OCI-LY1 (cell line): ENCODE measurements around the gene GPR68.

Experiments
- H2AFZ ChIP-seq: fragments of 200-600 bp; sonication (generic), shearing (Covaris generic); 2 replicates; pipeline ENCODE4 v1.6.0; 2014; ENCODE audit warnings: antibody characterized with exemption, mild to moderate bottlenecking, low read length
- H3F3A ChIP-seq: fragments of 200-600 bp; sonication (generic), shearing (Covaris generic); 2 replicates; pipeline ENCODE4 v1.6.0; 2014; ENCODE audit warnings: mild to moderate bottlenecking, antibody characterized with exemption, low read length, moderate library complexity; ENCODE audit not compliant: insufficient read depth
- H3K27ac ChIP-seq: fragments of 200-600 bp; sonication (generic); 2 replicates; pipeline ENCODE4 v1.5.1; 2014; ENCODE audit warnings: low read length, mixed run types, mild to moderate bottlenecking, low read depth; ENCODE audit not compliant: poor library complexity, severe bottlenecking
- H3K27me3 ChIP-seq: fragments of 200-600 bp; sonication (generic); 2 replicates; pipeline ENCODE4 v1.6.0; 2014; ENCODE audit warnings: antibody characterized with exemption, mild to moderate bottlenecking, low read length, moderate library complexity; ENCODE audit not compliant: insufficient read depth
- H3K36me3 ChIP-seq: fragments of 200-600 bp; sonication (generic); 2 replicates; pipeline ENCODE4 v1.6.1; 2014; ENCODE audit warnings: mild to moderate bottlenecking, antibody characterized with exemption, low read length, moderate library complexity, mixed read lengths; ENCODE audit not compliant: insufficient read depth
- H3K4me1 ChIP-seq: fragments of 200-600 bp; sonication (generic); 2 replicates; pipeline ENCODE4 v1.5.1; 2014; ENCODE audit warnings: mild to moderate bottlenecking, low read length, moderate library complexity; ENCODE audit not compliant: insufficient read depth, severe bottlenecking
- H3K4me2 ChIP-seq: fragments of 200-600 bp; sonication (generic), shearing (Covaris generic); 2 replicates; pipeline ENCODE4 v1.6.1; 2014; ENCODE audit warnings: low read length
- H3K4me3 ChIP-seq: fragments of 200-600 bp; sonication (generic); 2 replicates; pipeline ENCODE4 v1.5.1; 2014; ENCODE audit warnings: low read length, low read depth, mild to moderate bottlenecking, mixed read lengths; ENCODE audit not compliant: poor library complexity, severe bottlenecking
- H3K79me2 ChIP-seq: fragments of 200-600 bp; shearing (Covaris generic); 2 replicates; pipeline ENCODE4 v1.6.1; 2016; ENCODE audit warnings: mixed run types, low read length, mixed read lengths; ENCODE audit not compliant: insufficient read depth
- H3K9ac ChIP-seq: fragments of 200-600 bp; sonication (generic), shearing (Covaris generic); 2 replicates; pipeline ENCODE4 v1.6.1; 2014; ENCODE audit warnings: mild to moderate bottlenecking, low read length, mixed read lengths
- H3K9me2 ChIP-seq: fragments of 200-600 bp; sonication (generic), shearing (Covaris generic); 2 replicates; pipeline ENCODE4 v1.6.1; 2014; ENCODE audit warnings: low read depth, mild to moderate bottlenecking, low read length, mixed read lengths
- H3K9me3 ChIP-seq: fragments of 200-600 bp; shearing (Covaris generic); 2 replicates; pipeline ENCODE4 v1.6.1; 2014; ENCODE audit warnings: low read length, mixed read lengths
- H4K20me1 ChIP-seq: fragments of 200-600 bp; sonication (generic), shearing (Covaris generic); 2 replicates; pipeline ENCODE4 v1.6.0; 2016; ENCODE audit warnings: mild to moderate bottlenecking, low read length; ENCODE audit not compliant: insufficient read depth
- CTCF ChIP-seq: fragments of 200-600 bp; sonication (generic), shearing (Covaris generic); IDR thresholded peaks from 2 replicates; pipeline ENCODE4 v1.5.1; 2017; ENCODE audit warnings: mild to moderate bottlenecking, antibody characterized with exemption, low read length, moderate library complexity, mixed read lengths
- EZH2 ChIP-seq: fragments of 200-600 bp; sonication (generic), shearing (Covaris generic); IDR thresholded peaks from 2 replicates; pipeline ENCODE4 v1.8.0; 2017; ENCODE audit warnings: borderline replicate concordance, mixed run types, mild to moderate bottlenecking, antibody characterized with exemption, low read length, moderate library complexity, mixed read lengths

GPR68 gene

GRCh38 chr14:91218014-91218413 lies 26.5 kb downstream of the GPR68 start:
- H3K9ac ChIP-seq: no peak overlapping the region
- H3K4me2 ChIP-seq: no peak overlapping the region
- no peak overlapping the region for H3K27ac ChIP-seq
- no peak overlapping the region for H3K4me3 ChIP-seq
- no peaks in the 10 kb centered on the region for H4K20me1 ChIP-seq
- no peaks in the 10 kb centered on the region for H3K9me2 ChIP-seq
- H3K27me3 ChIP-seq: no peaks in the 10 kb centered on the region
- no peak overlapping the region for H2AFZ ChIP-seq
- TF ChIP-seq CTCF (no peak), EZH2 (no peak)
- H3K36me3 ChIP-seq: peaks cover 26% of the 10 kb centered on the region
- H3K9me3 ChIP-seq: no peaks in the 10 kb centered on the region
- no peaks in the 10 kb centered on the region for H3F3A ChIP-seq
- no peaks in the 10 kb centered on the region for H3K79me2 ChIP-seq
- no peaks in the 10 kb centered on the region for H3K4me1 ChIP-seq

GRCh38 chr14:91216731-91217226 lies 27.7 kb downstream of the GPR68 start:
- Histone ChIP-seq H3K4me2 (no peak overlapping the region), H3F3A (no peaks in the 10 kb centered on the region), H3K9me2 (no peaks in the 10 kb centered on the region), H3K9ac (no peak overlapping the region), H3K4me1 (no peaks in the 10 kb centered on the region), H3K79me2 (no peaks in the 10 kb centered on the region), H4K20me1 (no peaks in the 10 kb centered on the region), H3K36me3 (peaks cover 26% of the 10 kb centered on the region), H3K27ac (no peak overlapping the region), H3K9me3 (no peaks in the 10 kb centered on the region), H2AFZ (no peak overlapping the region), H3K4me3 (no peak overlapping the region), H3K27me3 (no peaks in the 10 kb centered on the region)
- TF ChIP-seq CTCF: no peak
- no peak for TF ChIP-seq EZH2

GRCh38 chr14:91215381-91215780 lies 29.1 kb downstream of the GPR68 start:
- no peaks in the 10 kb centered on the region for H3K9me3 ChIP-seq
- no peaks in the 10 kb centered on the region for H4K20me1 ChIP-seq
- no peak overlapping the region for H3K9ac ChIP-seq
- H2AFZ ChIP-seq: no peak overlapping the region
- no peaks in the 10 kb centered on the region for H3F3A ChIP-seq
- no peak overlapping the region for H3K4me3 ChIP-seq
- H3K4me1 ChIP-seq: no peaks in the 10 kb centered on the region
- no peak overlapping the region for H3K27ac ChIP-seq
- no peak for TF ChIP-seq EZH2
- TF ChIP-seq CTCF: no peak
- no peaks in the 10 kb centered on the region for H3K27me3 ChIP-seq
- no peaks in the 10 kb centered on the region for H3K9me2 ChIP-seq
- no peaks in the 10 kb centered on the region for H3K79me2 ChIP-seq
- H3K4me2 ChIP-seq: no peak overlapping the region
- peaks cover 34% of the 10 kb centered on the region for H3K36me3 ChIP-seq
